ENCODE measurements around the gene CLSTN2. TPM values are rescaled to one million over a fixed set of nuclear protein-coding genes. Genes with fewer than 3 reads are reported as not detected.

CLSTN2 gene
- total RNA-seq, 1 experiment from 2014 or later = not detected

DNA sequence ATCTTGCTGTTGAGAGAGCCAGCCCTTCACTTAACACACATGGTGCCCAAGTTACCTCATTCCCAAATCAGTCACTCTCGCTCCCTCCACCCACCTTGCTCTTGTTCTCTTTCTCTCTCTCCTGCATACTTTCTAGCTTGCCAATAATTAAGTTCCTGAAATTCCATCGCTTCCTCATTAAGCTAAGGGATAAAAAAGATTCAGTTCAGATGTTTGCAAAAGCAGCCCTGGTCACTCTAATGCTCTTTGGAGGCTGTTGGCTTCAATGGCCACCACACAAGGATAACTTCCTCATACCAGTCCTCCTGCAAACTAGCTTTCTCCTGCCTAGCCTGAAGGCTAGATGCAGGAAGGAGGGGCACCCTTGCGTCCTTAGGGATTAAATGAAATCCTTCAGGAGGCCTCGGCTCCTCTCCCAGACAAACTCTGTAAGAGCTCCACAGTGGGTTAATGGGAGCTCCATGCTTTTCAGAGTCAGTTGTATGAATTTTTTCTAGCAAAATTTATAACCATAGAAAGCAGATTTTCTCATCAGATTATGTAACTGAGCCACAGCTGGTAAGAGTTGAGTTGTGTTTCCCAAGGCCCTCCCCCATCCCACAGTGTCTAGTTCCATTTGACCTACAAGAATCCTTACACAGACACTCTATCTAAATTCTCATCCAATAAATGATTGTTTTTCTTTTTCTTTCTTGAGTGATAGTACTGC is 566.2 kb downstream of the CLSTN2 start:
- DNase-seq (no peak), ATAC-seq (no peak)
- Histone ChIP-seq H4K20me1 (ENCODE audit: low read length) (no peaks in the 10 kb centered on the region), H3K4me2 (ENCODE audit: low read length) (no peak overlapping the region), H3K9me3 (ENCODE audit: low read length) (no peaks in the 10 kb centered on the region), H2AFZ (ENCODE audit: low read length) (no peak overlapping the region), H3F3A (ENCODE audit: low read length, unreplicated experiment) (no peaks in the 10 kb centered on the region), H3K27me3 (ENCODE audit: low read length) (0 out of 2 replicates have a peak, but pooled peaks cover 4% of the 10 kb centered on the region), H3K9me2 (replicated peaks; ENCODE audit: low read length) (no peaks in the 10 kb centered on the region), H3K9ac (ENCODE audit: low read length) (no peak overlapping the region), H3K4me3 (ENCODE audit: low read length) (no peak overlapping the region), H3K36me3 (ENCODE audit: low read depth, low read length) (no peaks in the 10 kb centered on the region), H3K27ac (ENCODE audit: low read length) (no peak overlapping the region), H3K79me2 (ENCODE audit: low read length) (no peaks in the 10 kb centered on the region), H3K4me1 (ENCODE audit: insufficient read depth, low read length) (no peaks in the 10 kb centered on the region)
- no TSS peak for BruUV-seq (replicated peaks)
- ChIA-PET POLR2A (ENCODE audit: unreplicated experiment) (no interaction called here), CTCF (no interaction called here)
- intact Hi-C loops (cut with micrococcal nuclease) = no loop called here
- no peak for TF ChIP-seq EZH2 (IDR thresholded peaks at IDR 0.05; ENCODE audit: low read length, unreplicated experiment)
- no peak for TF ChIP-seq EZH2phosphoT487 (IDR thresholded peaks at IDR 0.05; ENCODE audit: borderline replicate concordance, low read length)
- TF ChIP-seq, protein P1, sequence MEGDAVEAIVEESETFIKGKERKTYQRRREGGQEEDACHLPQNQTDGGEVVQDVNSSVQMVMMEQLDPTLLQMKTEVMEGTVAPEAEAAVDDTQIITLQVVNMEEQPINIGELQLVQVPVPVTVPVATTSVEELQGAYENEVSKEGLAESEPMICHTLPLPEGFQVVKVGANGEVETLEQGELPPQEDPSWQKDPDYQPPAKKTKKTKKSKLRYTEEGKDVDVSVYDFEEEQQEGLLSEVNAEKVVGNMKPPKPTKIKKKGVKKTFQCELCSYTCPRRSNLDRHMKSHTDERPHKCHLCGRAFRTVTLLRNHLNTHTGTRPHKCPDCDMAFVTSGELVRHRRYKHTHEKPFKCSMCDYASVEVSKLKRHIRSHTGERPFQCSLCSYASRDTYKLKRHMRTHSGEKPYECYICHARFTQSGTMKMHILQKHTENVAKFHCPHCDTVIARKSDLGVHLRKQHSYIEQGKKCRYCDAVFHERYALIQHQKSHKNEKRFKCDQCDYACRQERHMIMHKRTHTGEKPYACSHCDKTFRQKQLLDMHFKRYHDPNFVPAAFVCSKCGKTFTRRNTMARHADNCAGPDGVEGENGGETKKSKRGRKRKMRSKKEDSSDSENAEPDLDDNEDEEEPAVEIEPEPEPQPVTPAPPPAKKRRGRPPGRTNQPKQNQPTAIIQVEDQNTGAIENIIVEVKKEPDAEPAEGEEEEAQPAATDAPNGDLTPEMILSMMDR (conservative IDR thresholded peaks at IDR 0.05; ENCODE audit: low read depth, low read length) = no peak

GRCh38 chr3:140501770-140502364 is 566.9 kb downstream of the CLSTN2 start:
- no peaks in the 10 kb centered on the region for H3K9me2 ChIP-seq (replicated peaks; ENCODE audit: low read length)
- BruUV-seq (replicated peaks) = no TSS peak
- no peaks in the 10 kb centered on the region for H3K4me1 ChIP-seq (ENCODE audit: insufficient read depth, low read length)
- no peak overlapping the region for H2AFZ ChIP-seq (ENCODE audit: low read length)
- no peaks in the 10 kb centered on the region for H4K20me1 ChIP-seq (ENCODE audit: low read length)
- DNase-seq (no peak), ATAC-seq (no peak)
- intact Hi-C loops (cut with micrococcal nuclease) = no loop called here
- no peak overlapping the region for H3K27ac ChIP-seq (ENCODE audit: low read length)
- H3K4me2 ChIP-seq (ENCODE audit: low read length) = no peak overlapping the region
- POLR2A ChIA-PET (ENCODE audit: unreplicated experiment) = no interaction called here
- H3K36me3 ChIP-seq (ENCODE audit: low read depth, low read length) = no peaks in the 10 kb centered on the region
- H3K79me2 ChIP-seq (ENCODE audit: low read length) = no peaks in the 10 kb centered on the region
- no peaks in the 10 kb centered on the region for H3K9me3 ChIP-seq (ENCODE audit: low read length)
- H3K9ac ChIP-seq (ENCODE audit: low read length) = no peak overlapping the region
- H3F3A ChIP-seq (ENCODE audit: low read length, unreplicated experiment) = no peaks in the 10 kb centered on the region
- no peak overlapping the region for H3K4me3 ChIP-seq (ENCODE audit: low read length)
- H3K27me3 ChIP-seq (ENCODE audit: low read length) = 0 out of 2 replicates have a peak, but pooled peaks cover 4% of the 10 kb centered on the region
- TF ChIP-seq EZH2 (IDR thresholded peaks at IDR 0.05; ENCODE audit: low read length, unreplicated experiment) (no peak), EZH2phosphoT487 (IDR thresholded peaks at IDR 0.05; ENCODE audit: borderline replicate concordance, low read length) (no peak)
- TF ChIP-seq, protein P1 (conservative IDR thresholded peaks at IDR 0.05; ENCODE audit: low read depth, low read length) = no peak
- CTCF ChIA-PET = no interaction called here

- Histone ChIP-seq H3K9me2 (replicated peaks; ENCODE audit: low read length) (no peaks in the 10 kb centered on the region), H3K9ac (ENCODE audit: low read length) (no peak overlapping the region), H3F3A (ENCODE audit: low read length, unreplicated experiment) (no peaks in the 10 kb centered on the region), H3K4me2 (ENCODE audit: low read length) (no peak overlapping the region), H3K79me2 (ENCODE audit: low read length) (no peaks in the 10 kb centered on the region), H3K27ac (ENCODE audit: low read length) (no peak overlapping the region), H3K27me3 (ENCODE audit: low read length) (0 out of 2 replicates have a peak, but pooled peaks cover 4% of the 10 kb centered on the region), H3K9me3 (ENCODE audit: low read length) (no peaks in the 10 kb centered on the region), H3K4me3 (ENCODE audit: low read length) (no peak overlapping the region), H4K20me1 (ENCODE audit: low read length) (no peaks in the 10 kb centered on the region), H2AFZ (ENCODE audit: low read length) (no peak overlapping the region), H3K4me1 (ENCODE audit: insufficient read depth, low read length) (no peaks in the 10 kb centered on the region), H3K36me3 (ENCODE audit: low read depth, low read length) (no peaks in the 10 kb centered on the region)
- intact Hi-C loops (cut with micrococcal nuclease) = no loop called here
- ChIA-PET POLR2A (ENCODE audit: unreplicated experiment) (no interaction called here), CTCF (no interaction called here)
- DNase-seq = no peak
- ATAC-seq = no peak
- no TSS peak for BruUV-seq (replicated peaks)
- TF ChIP-seq EZH2phosphoT487 (IDR thresholded peaks at IDR 0.05; ENCODE audit: borderline replicate concordance, low read length) = no peak
These were observed 570.2 kb downstream of the CLSTN2 start for GRCh38 chr3:140505213-140505612.

All from PC-3 (cell line).